Fibroblast of the aortic adventitia (primary cell): ENCODE data around the gene OOSP4A. TPM values are rescaled to one million over a fixed set of nuclear protein-coding genes. Genes with fewer than 3 reads are reported as not detected.

ENCODE experiments used
- total RNA-seq: library from RNA; depleted of rRNA; stranded (reverse); fragments of >200 nt; gene quantifications from 2 replicates; pipeline ENCODE4 v1.2.3, GENCODE V29; 2012; ENCODE audit warnings: low replicate concordance

OOSP4A gene
- total RNA-seq, 1 donor: not detected

Other genes starting within 250 kb of the OOSP4A start
- 17.9 and 69.6 TPM in 2 replicates for gene STX3, start 208.7 kb upstream of the OOSP4A start, total RNA-seq
- gene MRPL16, start 153.3 kb upstream of the OOSP4A start, total RNA-seq: 25.7 and 29.3 TPM in 2 replicates
- gene CBLIF, start 118.5 kb upstream of the OOSP4A start, total RNA-seq: not detected in 2 replicates
- gene TCN1, start 97.5 kb upstream of the OOSP4A start, total RNA-seq: not detected in 2 replicates
- gene OOSP3, start 85.3 kb upstream of the OOSP4A start, total RNA-seq: not detected in 2 replicates
- gene OOSP1, start 25.6 kb upstream of the OOSP4A start, total RNA-seq: not detected in 2 replicates
- gene OOSP4B, start 53.1 kb downstream of the OOSP4A start, total RNA-seq: not detected in 2 replicates
- gene OOSP2, start 76.4 kb downstream of the OOSP4A start, total RNA-seq: not detected in 2 replicates
- not detected in 2 replicates for gene MS4A3, start 92.6 kb downstream of the OOSP4A start, total RNA-seq
- gene MS4A2, start 124.6 kb downstream of the OOSP4A start, total RNA-seq: 0.16 TPM in 1 of 2 replicates, not detected in the other
- not detected in 2 replicates for gene MS4A6A, start 219.1 kb downstream of the OOSP4A start, total RNA-seq